GM18951 (cell line): Measurements from ENCODE around the gene PAK5.

Source experiments
- POLR2A ChIP-seq: IDR thresholded peaks from 4 replicates; pipeline ENCODE4 v1.6.1; 2011; ENCODE audit warnings: mild to moderate bottlenecking; ENCODE audit not compliant: insufficient read length, insufficient read depth; ENCODE audit errors: extremely low read depth
- in situ Hi-C: fragments of 300-500 bp; cut with MboI; formaldehyde crosslinking; loops from one replicate; pipeline ENCODE4 v1.12.0; 2022; ENCODE audit warnings: low sequenced_read_pairs, mixed read lengths, inconsistent platforms; ENCODE audit not compliant: unreplicated experiment

The PAK5 gene

GRCh38 chr20:9829835-9830234 is 9.0 kb downstream of the PAK5 start:
- no peak for TF ChIP-seq POLR2A
- in situ Hi-C loops, result no loop called here

GRCh38 chr20:9817654-9818053 is 21.2 kb downstream of the PAK5 start:
- TF ChIP-seq POLR2A, result no peak
- in situ Hi-C loops, result no loop called here

GRCh38 chr20:9815632-9816031 is 23.2 kb downstream of the PAK5 start:
- no peak for TF ChIP-seq POLR2A
- in situ Hi-C loops, result no loop called here

- in situ Hi-C loops, result no loop called here
- TF ChIP-seq POLR2A, result no peak
Measured at GRCh38 chr20:9810738-9811137, 28.1 kb downstream of the PAK5 start.

- no peak for TF ChIP-seq POLR2A
- in situ Hi-C loops, result no loop called here
Measured at GRCh38 chr20:9809271-9809670, 29.6 kb downstream of the PAK5 start.

- in situ Hi-C loops, result no loop called here
- TF ChIP-seq POLR2A, result no peak
Measured at GRCh38 chr20:9808166-9808565, 30.7 kb downstream of the PAK5 start.

GRCh38 chr20:9807136-9807535 is 31.7 kb downstream of the PAK5 start:
- TF ChIP-seq POLR2A, result no peak
- in situ Hi-C loops, result no loop called here

GRCh38 chr20:9800421-9800820 is 38.5 kb downstream of the PAK5 start:
- TF ChIP-seq POLR2A, result no peak
- in situ Hi-C loops, result no loop called here

- TF ChIP-seq POLR2A, result no peak
- in situ Hi-C loops, result no loop called here
Measured at GRCh38 chr20:9794831-9795230, 44.0 kb downstream of the PAK5 start.

GRCh38 chr20:9792674-9793073 is 46.2 kb downstream of the PAK5 start:
- in situ Hi-C loops, result no loop called here
- no peak for TF ChIP-seq POLR2A

GRCh38 chr20:9789131-9789530 is 49.7 kb downstream of the PAK5 start:
- no peak for TF ChIP-seq POLR2A
- in situ Hi-C loops, result no loop called here

- in situ Hi-C loops, result no loop called here
- no peak for TF ChIP-seq POLR2A
Measured at GRCh38 chr20:9775176-9775575, 63.7 kb downstream of the PAK5 start.

GRCh38 chr20:9769954-9770353 is 68.9 kb downstream of the PAK5 start:
- in situ Hi-C loops, result no loop called here
- TF ChIP-seq POLR2A, result no peak

- in situ Hi-C loops, result no loop called here
- TF ChIP-seq POLR2A, result no peak
Measured at GRCh38 chr20:9761476-9761875, 77.4 kb downstream of the PAK5 start.

GRCh38 chr20:9759392-9759791 is 79.5 kb downstream of the PAK5 start:
- in situ Hi-C loops, result no loop called here
- no peak for TF ChIP-seq POLR2A
